NCI-H460 (cell line): ENCODE results near the gene MMAA. TPM values are rescaled to one million over a fixed set of nuclear protein-coding genes. Genes with fewer than 3 reads are reported as not detected.
A peak's percentile ranks its signal among the peaks of the same experiment; 100 is the strongest.
"Not testable (repeated sequence)": the region's sequence is repeated elsewhere in the genome, so short reads cannot be mapped to it uniquely, and the experiment has no call there.

Experiments
- DNase-seq: peaks from one replicate; pipeline ENCODE4 v3.0.0-alpha.2; 2016; ENCODE audit warnings: low read depth; ENCODE audit errors: extremely low read depth
- total RNA-seq: library from RNA; depleted of rRNA; stranded (reverse); fragments of >200 nt; shearing (Covaris generic); gene quantifications from 2 replicates; pipeline ENCODE4 v1.2.3, GENCODE V29; 2014

Gene MMAA
- total RNA-seq, 1 experiment from 2014 or later = 2.5 TPM

GRCh38 chr4:145625677-145626622, 6.8 kb downstream of the MMAA start:
- DNase-seq = no peak

GRCh38 chr4:145626623-145626982, 7.4 kb downstream of the MMAA start:
- DNase-seq = no peak

- DNase-seq = no peak
Observed at GRCh38 chr4:145635117-145635516, 15.9 kb downstream of the MMAA start.

GRCh38 chr4:145635630-145636029, 16.4 kb downstream of the MMAA start:
- DNase-seq = no peak

- DNase-seq = no peak
Observed at GRCh38 chr4:145639186-145639698, 20.1 kb downstream of the MMAA start.

- DNase-seq = not testable (repeated sequence)
Observed at GRCh38 chr4:145640236-145640635, 21.1 kb downstream of the MMAA start.

- no peak for DNase-seq
Observed at GRCh38 chr4:145643295-145643694, 24.1 kb downstream of the MMAA start.

GRCh38 chr4:145644699-145645098, 25.5 kb downstream of the MMAA start:
- DNase-seq = no peak

- no peak for DNase-seq
Observed at GRCh38 chr4:145656156-145656555, 37.0 kb downstream of the MMAA start.

- no peak for DNase-seq
Observed at GRCh38 chr4:145660064-145660463, 40.9 kb downstream of the MMAA start.

GRCh38 chr4:145663194-145663593, 44.0 kb downstream of the MMAA start:
- DNase-seq = no peak

- DNase-seq = no peak
Observed at GRCh38 chr4:145665773-145666172, 46.6 kb downstream of the MMAA start.

GRCh38 chr4:145670422-145670821, 51.2 kb downstream of the MMAA start:
- no peak for DNase-seq

GRCh38 chr4:145679520-145679919, 60.3 kb downstream of the MMAA start:
- DNase-seq = peak; percentile 20

- no peak for DNase-seq
Observed at GRCh38 chr4:145679991-145680455, 60.8 kb downstream of the MMAA start, which contains the start of gene C4orf51. C4orf51 (plus strand) TSS chr4:145680146; CDS start chr4:145680204, 58 bp downstream.

- no peak for DNase-seq
Observed at GRCh38 chr4:145680902-145681301, 61.7 kb downstream of the MMAA start.

GRCh38 chr4:145681518-145681917, 62.3 kb downstream of the MMAA start:
- DNase-seq = no peak

GRCh38 chr4:145681956-145682355, 62.8 kb downstream of the MMAA start:
- no peak for DNase-seq

GRCh38 chr4:145686991-145687390, 67.8 kb downstream of the MMAA start:
- no peak for DNase-seq

- no peak for DNase-seq
Observed at GRCh38 chr4:145690610-145691009, 71.4 kb downstream of the MMAA start.

- DNase-seq = not testable (repeated sequence)
Observed at GRCh38 chr4:145691416-145691815, 72.2 kb downstream of the MMAA start.

GRCh38 chr4:145694929-145695328, 75.7 kb downstream of the MMAA start:
- no peak for DNase-seq
